KOPT-K1 (cell line): ENCODE data around the gene PLOD3.
"Not testable (repeated sequence)": the region's sequence is repeated elsewhere in the genome, so short reads cannot be mapped to it uniquely, and the experiment has no call there.

ENCODE experiments used
- H3K27ac ChIP-seq: fragments of 200-600 bp; sonication (generic); 2 replicates; pipeline ENCODE4 v1.5.1; 2016; ENCODE audit warnings: antibody characterized with exemption, mild to moderate bottlenecking, low read depth, low read length; ENCODE audit not compliant: poor library complexity, severe bottlenecking
- H3K36me3 ChIP-seq: fragments of 200-600 bp; sonication (generic); 2 replicates; pipeline ENCODE4 v1.5.1; 2017; ENCODE audit warnings: antibody characterized with exemption, mild to moderate bottlenecking, low read length, moderate library complexity; ENCODE audit not compliant: insufficient read depth
- H3K9me3 ChIP-seq: fragments of 200-600 bp; sonication (generic); 2 replicates; pipeline ENCODE4 v1.5.1; 2017; ENCODE audit warnings: antibody characterized with exemption, low read length, mild to moderate bottlenecking; ENCODE audit not compliant: insufficient read depth, poor library complexity, severe bottlenecking

Gene PLOD3

GRCh38 chr7:101207459-101207858 is 9.9 kb downstream of the PLOD3 start:
- H3K27ac ChIP-seq: no peak overlapping the region
- no peaks in the 10 kb centered on the region for H3K9me3 ChIP-seq
- no peaks in the 10 kb centered on the region for H3K36me3 ChIP-seq

GRCh38 chr7:101206665-101207042 is 10.7 kb downstream of the PLOD3 start:
- H3K9me3 ChIP-seq: no peaks in the 10 kb centered on the region
- no peak overlapping the region for H3K27ac ChIP-seq
- no peaks in the 10 kb centered on the region for H3K36me3 ChIP-seq

- H3K9me3 ChIP-seq: no peaks in the 10 kb centered on the region
- no peaks in the 10 kb centered on the region for H3K36me3 ChIP-seq
- H3K27ac ChIP-seq: no peak overlapping the region
Observed at GRCh38 chr7:101205901-101206664, 11.3 kb downstream of the PLOD3 start.

- H3K9me3 ChIP-seq, H3K36me3 ChIP-seq, H3K27ac ChIP-seq: not testable (repeated sequence)
Observed at GRCh38 chr7:101203740-101204738, 13.3 kb downstream of the PLOD3 start.

- no peak overlapping the region for H3K27ac ChIP-seq
- no peaks in the 10 kb centered on the region for H3K9me3 ChIP-seq
- no peaks in the 10 kb centered on the region for H3K36me3 ChIP-seq
Observed at GRCh38 chr7:101202603-101202918, 14.8 kb downstream of the PLOD3 start.

GRCh38 chr7:101201695-101202602 is 15.4 kb downstream of the PLOD3 start:
- Histone ChIP-seq H3K36me3 (no peaks in the 10 kb centered on the region), H3K27ac (no peak overlapping the region), H3K9me3 (no peaks in the 10 kb centered on the region)

- Histone ChIP-seq H3K27ac (no peak within 1 kb of the TSS), H3K9me3 (no peaks in the 10 kb centered on the region), H3K36me3 (no peaks in the 10 kb centered on the region)
Observed at GRCh38 chr7:101200862-101201599, 16.4 kb downstream of the PLOD3 start, which contains the start of gene MOGAT3. MOGAT3 (minus strand) TSS chr7:101201036; CDS start chr7:101200854, 182 bp downstream.

GRCh38 chr7:101200504-101200861 is 16.9 kb downstream of the PLOD3 start:
- Histone ChIP-seq H3K36me3 (no peaks in the 10 kb centered on the region), H3K27ac (no peak overlapping the region), H3K9me3 (no peaks in the 10 kb centered on the region)

- H3K36me3 ChIP-seq: not testable (repeated sequence)
Observed at GRCh38 chr7:101199522-101199921, 17.9 kb downstream of the PLOD3 start.

GRCh38 chr7:101198476-101198875 is 18.9 kb downstream of the PLOD3 start:
- Histone ChIP-seq H3K36me3 (no peaks in the 10 kb centered on the region), H3K27ac (no peak overlapping the region), H3K9me3 (no peaks in the 10 kb centered on the region)

More at GRCh38 chr7:101199522-101199921, 17.9 kb downstream of the PLOD3 start:
- H3K9me3 ChIP-seq, H3K27ac ChIP-seq: not testable (repeated sequence)

GRCh38 chr7:101197991-101198390 is 19.4 kb downstream of the PLOD3 start:
- Histone ChIP-seq H3K36me3 (no peaks in the 10 kb centered on the region), H3K27ac (no peak overlapping the region), H3K9me3 (no peaks in the 10 kb centered on the region)

GRCh38 chr7:101195884-101196283 is 21.5 kb downstream of the PLOD3 start:
- Histone ChIP-seq H3K9me3 (no peaks in the 10 kb centered on the region), H3K27ac (no peak overlapping the region), H3K36me3 (no peaks in the 10 kb centered on the region)

- H3K27ac ChIP-seq: no peak overlapping the region
- no peaks in the 10 kb centered on the region for H3K36me3 ChIP-seq
- no peaks in the 10 kb centered on the region for H3K9me3 ChIP-seq
Observed at GRCh38 chr7:101189109-101189508, 28.3 kb downstream of the PLOD3 start.

- Histone ChIP-seq H3K27ac (no peak overlapping the region), H3K9me3 (no peaks in the 10 kb centered on the region), H3K36me3 (no peaks in the 10 kb centered on the region)
Observed at GRCh38 chr7:101186844-101187428, 30.4 kb downstream of the PLOD3 start.
